ENCODE results near the gene FOXC2.

DNA sequence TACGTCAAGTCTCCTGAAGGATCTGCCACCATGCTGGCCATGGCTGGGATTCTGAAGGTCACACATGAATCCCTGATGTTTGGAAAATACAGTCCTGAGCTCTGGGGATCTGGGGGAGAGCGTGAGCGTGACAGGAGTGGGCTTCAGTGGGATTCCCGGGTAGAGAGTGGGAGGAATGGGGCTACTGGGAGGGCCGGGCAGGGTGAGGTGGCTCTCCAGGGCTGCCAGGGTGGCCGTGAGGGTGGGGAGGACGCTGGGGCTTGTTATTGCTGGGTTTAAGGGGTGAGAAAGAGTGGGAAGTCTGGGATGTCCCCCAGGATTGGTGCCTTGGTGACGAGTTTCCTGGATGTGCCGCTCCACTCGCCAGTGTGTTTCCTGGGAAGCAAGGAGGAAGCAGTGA is 43.0 kb downstream of the FOXC2 start:
- TF ChIP-seq TAF1 (IDR thresholded peaks at IDR 0.05; ENCODE audit: borderline replicate concordance, insufficient read depth, low read length) (no peak), POLR2AphosphoS5 (IDR thresholded peaks at IDR 0.05; ENCODE audit: low read depth, low read length) (no peak), FOXP2 (optimal IDR thresholded peaks at IDR 0.05; ENCODE audit: borderline replicate concordance, extremely low read depth, extremely low read length, insufficient read depth) (no peak), SIN3A (IDR thresholded peaks at IDR 0.05; ENCODE audit: borderline replicate concordance, insufficient read depth, low read length) (no peak)
- TF ChIP-seq, protein P1, sequence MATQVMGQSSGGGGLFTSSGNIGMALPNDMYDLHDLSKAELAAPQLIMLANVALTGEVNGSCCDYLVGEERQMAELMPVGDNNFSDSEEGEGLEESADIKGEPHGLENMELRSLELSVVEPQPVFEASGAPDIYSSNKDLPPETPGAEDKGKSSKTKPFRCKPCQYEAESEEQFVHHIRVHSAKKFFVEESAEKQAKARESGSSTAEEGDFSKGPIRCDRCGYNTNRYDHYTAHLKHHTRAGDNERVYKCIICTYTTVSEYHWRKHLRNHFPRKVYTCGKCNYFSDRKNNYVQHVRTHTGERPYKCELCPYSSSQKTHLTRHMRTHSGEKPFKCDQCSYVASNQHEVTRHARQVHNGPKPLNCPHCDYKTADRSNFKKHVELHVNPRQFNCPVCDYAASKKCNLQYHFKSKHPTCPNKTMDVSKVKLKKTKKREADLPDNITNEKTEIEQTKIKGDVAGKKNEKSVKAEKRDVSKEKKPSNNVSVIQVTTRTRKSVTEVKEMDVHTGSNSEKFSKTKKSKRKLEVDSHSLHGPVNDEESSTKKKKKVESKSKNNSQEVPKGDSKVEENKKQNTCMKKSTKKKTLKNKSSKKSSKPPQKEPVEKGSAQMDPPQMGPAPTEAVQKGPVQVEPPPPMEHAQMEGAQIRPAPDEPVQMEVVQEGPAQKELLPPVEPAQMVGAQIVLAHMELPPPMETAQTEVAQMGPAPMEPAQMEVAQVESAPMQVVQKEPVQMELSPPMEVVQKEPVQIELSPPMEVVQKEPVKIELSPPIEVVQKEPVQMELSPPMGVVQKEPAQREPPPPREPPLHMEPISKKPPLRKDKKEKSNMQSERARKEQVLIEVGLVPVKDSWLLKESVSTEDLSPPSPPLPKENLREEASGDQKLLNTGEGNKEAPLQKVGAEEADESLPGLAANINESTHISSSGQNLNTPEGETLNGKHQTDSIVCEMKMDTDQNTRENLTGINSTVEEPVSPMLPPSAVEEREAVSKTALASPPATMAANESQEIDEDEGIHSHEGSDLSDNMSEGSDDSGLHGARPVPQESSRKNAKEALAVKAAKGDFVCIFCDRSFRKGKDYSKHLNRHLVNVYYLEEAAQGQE (IDR thresholded peaks at IDR 0.05; ENCODE audit: insufficient read depth in 1 of 2, low read depth in 2 of 2, low read length in 2 of 2) = no peak

All from PFSK-1 (cell line).